Measurements from ENCODE around the gene IRS2.

Gene IRS2

DNA sequence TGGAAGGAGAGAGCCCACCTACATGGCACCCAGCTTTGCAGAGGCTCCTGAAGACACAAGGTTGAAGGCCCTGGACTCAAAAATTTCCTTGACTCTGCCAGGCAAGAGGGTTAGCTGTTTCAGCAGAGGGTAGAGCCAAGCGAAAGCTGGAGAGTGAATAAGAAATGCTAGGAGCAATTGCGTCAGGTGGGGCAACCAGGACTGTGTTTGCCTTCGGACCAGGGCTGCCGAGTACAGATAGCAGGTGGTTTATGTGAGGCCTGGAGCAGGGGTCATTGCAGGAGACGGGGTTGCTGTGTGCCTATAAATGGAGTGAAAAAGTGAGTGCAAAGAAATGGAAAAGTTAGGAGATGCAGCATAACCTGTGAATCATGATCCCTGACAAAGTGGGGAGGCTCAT lies 59.1 kb downstream of the IRS2 start:
- no peak for DNase-seq

DNA sequence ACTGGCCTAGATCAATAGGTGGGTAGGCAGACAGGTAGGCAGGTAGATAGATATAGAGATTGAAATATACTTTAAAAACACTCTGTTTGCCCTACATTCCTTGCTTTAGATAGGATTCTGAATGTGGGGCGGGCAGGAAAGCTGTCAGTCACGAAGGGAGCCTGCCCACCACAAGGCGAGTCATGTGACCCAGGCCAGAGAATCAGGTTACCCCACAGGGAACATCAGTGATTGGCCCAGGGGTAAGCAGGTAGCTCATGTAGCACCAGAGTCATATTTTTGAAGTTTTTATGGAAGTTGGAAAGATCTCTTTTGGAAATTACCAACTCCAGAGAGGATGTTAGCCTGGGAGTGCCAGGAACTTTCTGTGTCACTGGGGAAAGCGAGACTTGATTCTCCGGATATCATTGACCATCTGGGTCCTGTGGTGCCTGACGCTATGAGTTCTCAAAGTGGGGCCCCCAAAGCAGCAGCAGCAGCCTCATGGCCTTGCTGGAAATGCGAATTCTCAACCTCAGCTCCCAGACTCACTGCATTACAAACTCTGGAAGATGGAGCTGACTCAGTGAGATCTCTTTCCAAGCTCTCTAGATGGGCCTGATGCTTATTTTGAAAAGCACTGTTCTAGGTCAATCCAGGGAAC lies 60.3 kb downstream of the IRS2 start:
- DNase-seq: no peak

- no peak for DNase-seq
These were observed 61.1 kb downstream of the IRS2 start for GRCh38 chr13:109725297-109725696.

- no peak for DNase-seq
These were observed 61.8 kb downstream of the IRS2 start for GRCh38 chr13:109724603-109725002.

GRCh38 chr13:109723046-109723445 lies 63.3 kb downstream of the IRS2 start:
- DNase-seq: no peak

DNA sequence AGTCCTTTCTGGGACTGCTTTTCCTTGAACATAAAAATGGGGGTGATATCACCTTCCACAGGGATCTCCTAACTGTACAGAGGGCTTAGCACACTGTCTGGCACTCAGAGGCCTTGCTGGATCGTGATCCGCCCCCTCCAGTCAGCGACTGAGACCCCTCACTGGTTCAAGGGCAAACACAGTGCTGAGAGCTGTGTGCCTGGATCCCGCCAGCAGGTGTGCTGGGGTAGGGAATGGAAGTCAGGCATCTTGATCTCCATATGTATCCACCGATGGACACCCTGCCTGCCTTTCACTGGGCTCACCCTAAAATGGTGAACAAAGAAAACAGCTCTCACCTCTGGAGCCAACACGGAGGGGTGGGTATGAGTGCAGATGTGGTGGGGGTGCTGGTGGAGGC lies 64.3 kb downstream of the IRS2 start:
- no peak for DNase-seq

- peak; percentile 85 for DNase-seq
These were observed 65.6 kb downstream of the IRS2 start for GRCh38 chr13:109720758-109721184.

DNA sequence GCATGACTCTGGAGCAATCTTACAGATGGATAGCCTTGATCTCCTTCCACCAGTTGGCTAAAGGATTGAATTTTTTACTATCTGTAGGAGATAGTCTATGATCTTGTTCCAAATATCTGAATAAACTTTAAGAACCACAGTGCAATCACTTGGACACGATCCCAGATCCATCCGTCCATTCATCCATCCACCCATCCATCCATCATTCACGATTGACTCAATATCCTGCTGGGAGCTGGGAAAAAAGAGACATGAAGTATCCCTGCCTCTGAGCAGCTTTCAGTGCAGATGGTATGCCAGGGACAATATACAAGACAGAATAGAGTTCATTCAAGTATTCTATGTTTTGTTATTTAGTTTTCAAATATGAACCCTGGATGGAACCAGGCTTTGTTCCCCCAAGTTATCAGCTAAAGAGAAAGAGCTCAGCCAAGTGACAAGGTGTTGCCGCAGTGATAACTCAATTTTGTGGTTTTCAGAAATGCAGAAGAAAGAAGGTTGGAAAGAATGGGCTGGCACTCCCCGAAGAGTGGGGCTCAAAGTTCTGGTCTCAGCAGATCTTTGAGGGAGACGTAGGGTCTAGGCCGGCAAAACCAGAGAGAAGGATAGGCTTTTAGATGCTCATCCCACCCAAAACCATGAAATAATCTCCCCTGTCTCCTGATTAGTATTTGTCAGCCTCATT lies 66.3 kb downstream of the IRS2 start:
- DNase-seq: peak; percentile 55

GRCh38 chr13:109718726-109719125 lies 67.7 kb downstream of the IRS2 start:
- no peak for DNase-seq

DNA sequence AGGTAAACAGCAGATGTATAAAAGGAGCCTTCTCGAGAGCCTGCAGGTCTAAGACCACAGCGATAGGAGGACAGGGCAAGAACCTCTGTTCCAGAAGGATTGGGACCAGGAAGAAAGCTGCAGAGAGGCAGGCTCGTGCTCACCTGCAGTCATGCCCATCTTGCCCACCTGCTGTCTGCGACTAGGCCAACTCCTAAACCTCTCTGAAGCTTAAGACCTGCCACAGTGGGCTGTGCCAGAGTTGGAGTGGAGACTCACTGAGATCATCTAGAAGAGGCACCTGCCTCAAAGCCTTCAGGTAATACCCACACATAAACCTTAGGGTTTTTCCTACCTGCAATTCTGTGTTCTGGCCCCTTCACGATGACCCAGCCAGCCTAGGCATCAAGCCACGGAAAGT lies 68.7 kb downstream of the IRS2 start:
- DNase-seq: no peak

GRCh38 chr13:109715902-109716301 lies 70.5 kb downstream of the IRS2 start:
- DNase-seq: no peak

GRCh38 chr13:109713681-109714080 lies 72.7 kb downstream of the IRS2 start:
- no peak for DNase-seq

DNA sequence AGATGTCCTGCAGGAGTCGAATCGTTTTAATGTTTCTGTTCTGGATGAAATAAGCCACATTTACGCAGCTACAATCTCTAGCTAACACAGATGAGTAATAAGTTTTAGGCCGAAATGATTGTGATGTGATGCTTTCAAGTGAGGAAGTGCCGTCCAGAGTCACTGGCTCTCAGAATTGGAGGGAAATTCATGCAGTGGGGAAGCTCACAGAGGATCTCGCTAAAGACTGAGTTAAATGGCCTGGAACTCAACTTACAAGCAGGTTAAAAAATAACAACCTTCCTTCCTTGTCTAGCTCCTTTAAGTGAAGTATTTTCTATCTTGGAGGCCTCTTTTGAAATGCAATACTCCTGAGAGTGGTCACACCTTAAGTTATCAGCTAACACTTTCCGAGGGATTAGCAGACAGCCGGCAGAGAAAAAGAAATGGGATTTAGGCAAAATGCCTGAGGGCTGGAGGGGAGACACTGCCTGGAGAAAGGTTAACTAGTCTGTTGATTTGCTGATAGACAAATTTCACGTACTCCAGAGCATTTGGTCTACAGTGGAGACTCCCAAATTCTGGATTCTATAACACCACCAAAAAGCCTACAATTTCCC lies 74.2 kb downstream of the IRS2 start:
- no peak for DNase-seq

DNA sequence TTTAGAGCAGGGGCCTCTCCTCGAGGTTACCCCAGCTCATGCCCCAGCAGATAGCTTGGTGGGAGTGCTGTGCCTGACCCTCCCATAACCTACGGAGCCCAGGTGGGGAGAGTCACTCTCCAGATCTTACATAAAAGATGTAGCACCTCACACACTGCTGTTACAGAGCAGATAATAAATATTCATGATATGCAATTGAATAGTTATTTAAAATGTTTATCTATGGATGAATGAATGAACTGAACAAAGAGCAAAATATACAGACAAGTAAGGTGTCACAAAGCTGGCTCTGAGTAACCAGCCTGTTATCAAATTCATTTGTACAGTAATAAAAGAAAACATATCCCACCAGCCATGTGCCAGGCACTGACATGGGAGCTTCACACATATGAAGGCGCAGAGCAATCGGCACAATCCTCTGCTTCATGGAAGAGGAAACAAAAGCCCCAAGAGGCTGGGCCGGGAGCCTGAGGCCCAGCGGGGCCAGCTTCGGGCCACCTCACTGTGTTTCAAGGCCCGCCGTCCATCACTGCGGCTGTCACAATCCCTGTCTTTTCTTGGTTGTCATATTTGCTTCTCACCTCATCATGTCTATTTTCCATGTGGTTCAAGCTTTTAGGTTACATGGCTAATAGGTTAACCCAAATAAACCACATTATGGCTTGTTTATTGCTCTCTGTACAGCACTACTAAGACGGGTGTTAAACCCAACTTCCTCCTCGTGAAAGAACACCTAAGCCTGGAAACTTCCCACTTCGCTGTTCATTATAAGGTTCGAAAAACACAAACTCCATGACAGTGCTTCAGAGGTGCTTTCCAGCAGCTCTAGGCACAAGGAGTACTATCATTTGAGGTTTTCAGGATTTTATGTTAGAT lies 78.4 kb downstream of the IRS2 start:
- DNase-seq: no peak

- DNase-seq: peak; percentile 25
These were observed 79.2 kb downstream of the IRS2 start for GRCh38 chr13:109707044-109707741.

- no peak for DNase-seq
These were observed 80.2 kb downstream of the IRS2 start for GRCh38 chr13:109706015-109706715.

- DNase-seq: no peak
These were observed 81.4 kb downstream of the IRS2 start for GRCh38 chr13:109704771-109705635.

DNA sequence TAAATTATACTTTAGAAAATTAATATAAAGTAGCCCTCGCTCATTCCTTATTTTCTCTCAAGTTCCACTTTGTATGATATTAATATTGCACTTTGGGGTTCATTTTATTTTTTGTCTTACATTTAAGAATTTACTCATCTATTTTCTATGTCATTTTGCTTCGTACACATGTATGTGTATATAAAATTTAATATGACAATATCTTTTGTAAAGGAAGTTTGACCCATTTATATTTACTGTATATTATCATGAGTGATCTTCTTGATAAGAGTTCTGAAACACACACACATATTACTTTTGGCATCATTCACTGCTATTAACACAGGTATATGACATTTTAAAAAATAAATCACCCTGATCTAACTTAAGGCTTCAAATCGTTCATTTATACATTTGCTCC lies 83.1 kb downstream of the IRS2 start:
- DNase-seq: no peak
